ENCODE measurements around the gene TUBD1.

GRCh38 chr17:59874376-59874775 is 18.4 kb downstream of the TUBD1 start:
- TF ChIP-seq SNAI2 (CRISPR knock-in tag; IDR thresholded peaks at IDR 0.05) (no peak), BACH2 (CRISPR knock-in tag; IDR thresholded peaks at IDR 0.05; ENCODE audit: borderline replicate concordance) (no peak), RARB (CRISPR knock-in tag; IDR thresholded peaks at IDR 0.05) (no peak), ZNF8 (CRISPR knock-in tag; IDR thresholded peaks at IDR 0.05) (no peak), ARNTL (CRISPR knock-in tag; IDR thresholded peaks at IDR 0.05; ENCODE audit: borderline replicate concordance, low read depth) (no peak), ZFP30 (CRISPR knock-in tag; IDR thresholded peaks at IDR 0.05) (no peak), TCF4 (CRISPR knock-in tag; IDR thresholded peaks at IDR 0.05; ENCODE audit: borderline replicate concordance) (no peak), PATZ1 (CRISPR knock-in tag; IDR thresholded peaks at IDR 0.05; ENCODE audit: borderline replicate concordance) (no peak)

Measured in SK-N-SH treated with all-trans-retinoic acid at 6 μM for 48 hours (cell line).